SK-N-SH (cell line): ENCODE measurements around the gene HSF4. TPM values are rescaled to one million over a fixed set of nuclear protein-coding genes. Genes with fewer than 3 reads are reported as not detected.

ENCODE experiments used
- CTCF ChIA-PET: fragments of 300-600, 350-600 bp; formaldehyde crosslinking; extraction: SDS; loops from one replicate; lab custom pipeline; 2021; lab: Yijun Ruan, JAX
- POLR2A ChIA-PET: fragments of 350-600 bp; sonication (Branson Sonifier 250); formaldehyde crosslinking; extraction: SDS; loops from one replicate; lab custom pipeline; 2020; ENCODE audit warnings: antibody characterized with exemption, inconsistent platforms; lab: Yijun Ruan, JAX
- DNase-seq: peaks from one replicate; pipeline ENCODE4 v3.0.0; 2012
- H2AFZ ChIP-seq: fragments of 200-600 bp; sonication (generic); 2 replicates; pipeline ENCODE4 v1.8.1; 2016; ENCODE audit warnings: antibody characterized with exemption, mild to moderate bottlenecking, low read depth
- H3F3A ChIP-seq: fragments of 200-600 bp; sonication (generic); replicated peaks from 2 replicates; pipeline ENCODE3; 2016; ENCODE audit warnings: antibody characterized with exemption, mild to moderate bottlenecking; ENCODE audit not compliant: insufficient read depth
- H3K27ac ChIP-seq, 2 experiments: fragments of 200-500 bp in 1 of 2; fragments of 200-600 bp in 1 of 2; sonication (Bioruptor generic) in 1 of 2; sonication (generic), shearing (Covaris generic) in 1 of 2; 2 replicates each; pipeline versions ENCODE4 v1.5.1 to v1.6.1; 2014 to 2016; ENCODE audit warnings: low read depth in 2 of 2, inconsistent platforms in 1 of 2, low read length in 1 of 2, mild to moderate bottlenecking in 1 of 2, mixed read lengths in 1 of 2
- H3K27me3 ChIP-seq: fragments of 200-600 bp; sonication (generic), shearing (Covaris generic); 2 replicates; pipeline ENCODE4 v1.6.1; 2016; ENCODE audit warnings: mixed run types; ENCODE audit not compliant: insufficient read depth
- H3K36me3 ChIP-seq, 2 experiments: fragments of 200-500 bp in 1 of 2; fragments of 200-600 bp in 1 of 2; sonication (Bioruptor generic) in 1 of 2; sonication (generic) in 1 of 2; replicated peaks in 1 of 2; 2 replicates each; pipeline versions ENCODE3 to v1.5.1; 2014 to 2016; ENCODE audit warnings: low read length in 1 of 2, mild to moderate bottlenecking in 1 of 2; ENCODE audit not compliant: insufficient read depth in 2 of 2, control insufficient read depth in 1 of 2
- H3K4me1 ChIP-seq, 2 experiments: fragments of 200-500 bp in 1 of 2; fragments of 200-600 bp in 1 of 2; sonication (Bioruptor generic) in 1 of 2; sonication (generic), shearing (Covaris generic) in 1 of 2; 2 replicates each; pipeline versions ENCODE4 v1.5.1 to v1.6.1; 2014 to 2016; ENCODE audit warnings: low read depth in 1 of 2, low read length in 1 of 2, mixed run types in 1 of 2; ENCODE audit not compliant: insufficient read depth in 2 of 2, control insufficient read depth in 1 of 2
- H3K4me2 ChIP-seq: fragments of 200-600 bp; sonication (generic), shearing (Covaris generic); 2 replicates; pipeline ENCODE4 v1.6.1; 2017; ENCODE audit warnings: mixed run types
- H3K4me3 ChIP-seq, 2 experiments: fragments of 200-500 bp in 1 of 2; fragments of 200-600 bp in 1 of 2; sonication (Bioruptor generic) in 1 of 2; sonication (generic), shearing (Covaris generic) in 1 of 2; 2 replicates each; pipeline versions ENCODE4 v1.5.1 to v1.8.1; 2014 to 2016; ENCODE audit warnings: low read depth in 2 of 2, inconsistent platforms in 1 of 2, low read length in 1 of 2, mild to moderate bottlenecking in 1 of 2, mixed read lengths in 1 of 2, moderate library complexity in 1 of 2
- H3K79me2 ChIP-seq: fragments of 200-600 bp; sonication (generic); 2 replicates; pipeline ENCODE4 v1.8.1; 2017; ENCODE audit warnings: mild to moderate bottlenecking; ENCODE audit not compliant: insufficient read depth
- H3K9ac ChIP-seq: fragments of 200-600 bp; sonication (generic); 2 replicates; pipeline ENCODE4 v1.6.1; 2017; ENCODE audit warnings: mixed run types
- H3K9me2 ChIP-seq: fragments of 200-600 bp; sonication (generic); 2 replicates; pipeline ENCODE4 v1.6.1; 2017; ENCODE audit warnings: mixed run types
- H3K9me3 ChIP-seq: fragments of 200-600 bp; sonication (generic); 2 replicates; pipeline ENCODE4 v1.6.1; 2017; ENCODE audit warnings: mixed run types, mild to moderate bottlenecking, moderate library complexity
- H4K20me1 ChIP-seq: fragments of 200-600 bp; sonication (generic); 2 replicates; pipeline ENCODE4 v1.6.1; 2017; ENCODE audit warnings: mild to moderate bottlenecking, mixed run types; ENCODE audit not compliant: insufficient read depth
- GATA2 ChIP-seq: sonication (generic); formaldehyde crosslinking; IDR thresholded peaks from 2 replicates; pipeline ENCODE4 v1.5.0; 2020; ENCODE audit warnings: mild to moderate bottlenecking, missing genetic modification reagents
- RFX5 ChIP-seq: IDR thresholded peaks from 2 replicates; pipeline ENCODE4 v1.6.1; 2012; ENCODE audit warnings: mild to moderate bottlenecking, improper control_type of control experiment, low read length
- RXRA ChIP-seq: IDR thresholded peaks from 2 replicates; pipeline ENCODE4 v1.4.0; 2012; ENCODE audit warnings: low read depth, mild to moderate bottlenecking, borderline replicate concordance
- SMC3 ChIP-seq: IDR thresholded peaks from 2 replicates; pipeline ENCODE4 v1.6.1; 2012; ENCODE audit warnings: low read depth, low read length, improper control_type of control experiment
- WGBS: methylation state at CpG from one replicate; pipeline ENCODE4 v1.1.6; 2017; ENCODE audit warnings: low lambda C conversion rate; 5-methylcytosine and 5-hydroxymethylcytosine counted together
- polyA plus RNA-seq, 3 experiments: library from polyadenylated mRNA; depleted of rRNA; stranded (reverse); fragments of >200 nt; gene quantifications; 2 replicates each; pipeline ENCODE4 v1.2.3, GENCODE V29; 2012
- TF ChIP-seq, protein P1 (sequence below): IDR thresholded peaks from 2 replicates; pipeline ENCODE4; 2012
- TF ChIP-seq, protein P2 (sequence below): fragments of 200-600 bp; sonication (generic); IDR thresholded peaks from 2 replicates; pipeline ENCODE4 v1.6.1; 2017; ENCODE audit warnings: antibody characterized with exemption, mild to moderate bottlenecking, moderate library complexity
- TF ChIP-seq, protein P3 (sequence below): IDR thresholded peaks from 2 replicates; pipeline ENCODE4 v1.4.0; 2012; ENCODE audit warnings: low read depth
- TF ChIP-seq, protein P4 (sequence below): IDR thresholded peaks from 2 replicates; pipeline ENCODE4 v1.6.1; 2012; ENCODE audit warnings: mild to moderate bottlenecking, low read depth, low read length, moderate library complexity

The HSF4 gene
- polyA plus RNA-seq, 1 of the 3 experiments (the other 2 are of a cell fraction): 33.4 TPM

DNA sequence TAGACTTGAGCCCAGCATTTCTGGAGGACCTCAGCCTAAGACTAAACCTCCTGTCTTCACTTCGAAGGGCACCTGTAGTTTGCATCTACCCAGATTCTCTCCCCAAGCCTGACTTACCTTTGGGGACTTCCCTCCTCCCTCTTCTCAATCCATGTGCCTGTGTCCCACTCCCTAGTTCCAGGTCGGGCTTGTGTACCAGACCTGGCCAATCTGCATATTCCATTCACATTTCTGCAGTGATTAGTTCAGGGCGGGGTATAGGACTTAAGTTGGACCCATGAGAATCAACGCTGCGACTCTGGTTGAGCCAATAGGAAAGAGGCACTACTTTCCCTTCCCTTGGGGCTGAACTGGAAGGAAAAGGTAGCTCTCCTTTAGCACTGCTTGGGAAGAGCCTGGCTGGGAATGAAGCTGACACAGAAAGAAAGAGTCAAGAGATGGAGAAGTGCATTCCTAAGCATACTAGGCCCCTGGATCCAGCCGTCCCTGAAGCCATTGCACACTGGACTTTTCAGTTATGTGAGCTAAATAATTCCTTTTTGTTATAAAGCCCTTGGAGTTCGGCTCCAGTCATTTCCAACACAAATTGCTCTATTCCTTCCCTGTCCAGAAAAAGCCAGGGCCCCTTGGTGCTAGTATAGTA, 7.3 kb upstream of the HSF4 start:
- no peaks in the 10 kb centered on the region for H3K9me3 ChIP-seq
- H3K27ac ChIP-seq: no peak overlapping the region
- POLR2A ChIA-PET: interaction anchor here (1.4 kb wide), 1 partner anchor 140 kb away, joined by 3 read pairs; no protein-coding TSS in a partner anchor
- H4K20me1 ChIP-seq: peaks cover 26% of the 10 kb centered on the region
- H2AFZ ChIP-seq: no peak overlapping the region
- 87% methylated on average over 7 of the region's 7 CpGs for whole genome bisulfite sequencing
- no peaks in the 10 kb centered on the region for H3K9me2 ChIP-seq
- peaks cover 10% of the 10 kb centered on the region for H3F3A ChIP-seq
- H3K79me2 ChIP-seq: no peaks in the 10 kb centered on the region
- H3K36me3 ChIP-seq: peaks cover 0 to 4% of the 10 kb centered on the region in 2 experiments
- no peak for DNase-seq
- TF ChIP-seq, protein P1, sequence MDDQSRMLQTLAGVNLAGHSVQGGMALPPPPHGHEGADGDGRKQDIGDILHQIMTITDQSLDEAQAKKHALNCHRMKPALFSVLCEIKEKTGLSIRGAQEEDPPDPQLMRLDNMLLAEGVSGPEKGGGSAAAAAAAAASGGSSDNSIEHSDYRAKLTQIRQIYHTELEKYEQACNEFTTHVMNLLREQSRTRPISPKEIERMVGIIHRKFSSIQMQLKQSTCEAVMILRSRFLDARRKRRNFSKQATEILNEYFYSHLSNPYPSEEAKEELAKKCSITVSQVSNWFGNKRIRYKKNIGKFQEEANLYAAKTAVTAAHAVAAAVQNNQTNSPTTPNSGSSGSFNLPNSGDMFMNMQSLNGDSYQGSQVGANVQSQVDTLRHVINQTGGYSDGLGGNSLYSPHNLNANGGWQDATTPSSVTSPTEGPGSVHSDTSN: no peak
- TF ChIP-seq SMC3 (no peak), RXRA (no peak), GATA2 (no peak), RFX5 (no peak)
- TF ChIP-seq, protein P2, sequence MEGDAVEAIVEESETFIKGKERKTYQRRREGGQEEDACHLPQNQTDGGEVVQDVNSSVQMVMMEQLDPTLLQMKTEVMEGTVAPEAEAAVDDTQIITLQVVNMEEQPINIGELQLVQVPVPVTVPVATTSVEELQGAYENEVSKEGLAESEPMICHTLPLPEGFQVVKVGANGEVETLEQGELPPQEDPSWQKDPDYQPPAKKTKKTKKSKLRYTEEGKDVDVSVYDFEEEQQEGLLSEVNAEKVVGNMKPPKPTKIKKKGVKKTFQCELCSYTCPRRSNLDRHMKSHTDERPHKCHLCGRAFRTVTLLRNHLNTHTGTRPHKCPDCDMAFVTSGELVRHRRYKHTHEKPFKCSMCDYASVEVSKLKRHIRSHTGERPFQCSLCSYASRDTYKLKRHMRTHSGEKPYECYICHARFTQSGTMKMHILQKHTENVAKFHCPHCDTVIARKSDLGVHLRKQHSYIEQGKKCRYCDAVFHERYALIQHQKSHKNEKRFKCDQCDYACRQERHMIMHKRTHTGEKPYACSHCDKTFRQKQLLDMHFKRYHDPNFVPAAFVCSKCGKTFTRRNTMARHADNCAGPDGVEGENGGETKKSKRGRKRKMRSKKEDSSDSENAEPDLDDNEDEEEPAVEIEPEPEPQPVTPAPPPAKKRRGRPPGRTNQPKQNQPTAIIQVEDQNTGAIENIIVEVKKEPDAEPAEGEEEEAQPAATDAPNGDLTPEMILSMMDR: no peak
- TF ChIP-seq, protein P3, sequence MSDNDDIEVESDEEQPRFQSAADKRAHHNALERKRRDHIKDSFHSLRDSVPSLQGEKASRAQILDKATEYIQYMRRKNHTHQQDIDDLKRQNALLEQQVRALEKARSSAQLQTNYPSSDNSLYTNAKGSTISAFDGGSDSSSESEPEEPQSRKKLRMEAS: no peak
- TF ChIP-seq, protein P4, sequence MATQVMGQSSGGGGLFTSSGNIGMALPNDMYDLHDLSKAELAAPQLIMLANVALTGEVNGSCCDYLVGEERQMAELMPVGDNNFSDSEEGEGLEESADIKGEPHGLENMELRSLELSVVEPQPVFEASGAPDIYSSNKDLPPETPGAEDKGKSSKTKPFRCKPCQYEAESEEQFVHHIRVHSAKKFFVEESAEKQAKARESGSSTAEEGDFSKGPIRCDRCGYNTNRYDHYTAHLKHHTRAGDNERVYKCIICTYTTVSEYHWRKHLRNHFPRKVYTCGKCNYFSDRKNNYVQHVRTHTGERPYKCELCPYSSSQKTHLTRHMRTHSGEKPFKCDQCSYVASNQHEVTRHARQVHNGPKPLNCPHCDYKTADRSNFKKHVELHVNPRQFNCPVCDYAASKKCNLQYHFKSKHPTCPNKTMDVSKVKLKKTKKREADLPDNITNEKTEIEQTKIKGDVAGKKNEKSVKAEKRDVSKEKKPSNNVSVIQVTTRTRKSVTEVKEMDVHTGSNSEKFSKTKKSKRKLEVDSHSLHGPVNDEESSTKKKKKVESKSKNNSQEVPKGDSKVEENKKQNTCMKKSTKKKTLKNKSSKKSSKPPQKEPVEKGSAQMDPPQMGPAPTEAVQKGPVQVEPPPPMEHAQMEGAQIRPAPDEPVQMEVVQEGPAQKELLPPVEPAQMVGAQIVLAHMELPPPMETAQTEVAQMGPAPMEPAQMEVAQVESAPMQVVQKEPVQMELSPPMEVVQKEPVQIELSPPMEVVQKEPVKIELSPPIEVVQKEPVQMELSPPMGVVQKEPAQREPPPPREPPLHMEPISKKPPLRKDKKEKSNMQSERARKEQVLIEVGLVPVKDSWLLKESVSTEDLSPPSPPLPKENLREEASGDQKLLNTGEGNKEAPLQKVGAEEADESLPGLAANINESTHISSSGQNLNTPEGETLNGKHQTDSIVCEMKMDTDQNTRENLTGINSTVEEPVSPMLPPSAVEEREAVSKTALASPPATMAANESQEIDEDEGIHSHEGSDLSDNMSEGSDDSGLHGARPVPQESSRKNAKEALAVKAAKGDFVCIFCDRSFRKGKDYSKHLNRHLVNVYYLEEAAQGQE: no peak
- CTCF ChIA-PET: interaction anchor here (1.0 to 14.2 kb wide), 8 partner anchors 12 to 262 kb away, joined by 3 to 470 read pairs (median 8); partner anchors contain the start of genes CBFB and NOL3
- H3K4me1 ChIP-seq: peaks cover 4 to 17% of the 10 kb centered on the region in 2 experiments; a peak in 1 of 4 replicates
- H3K9ac ChIP-seq: no peak overlapping the region
- no peak overlapping the region for H3K4me3 ChIP-seq
- no peak overlapping the region for H3K4me2 ChIP-seq
- H3K27me3 ChIP-seq: no peaks in the 10 kb centered on the region
